HG03342 (cell line): ENCODE measurements around the gene ARIH2.
"Not testable (repeated sequence)": the region's sequence is repeated elsewhere in the genome, so short reads cannot be mapped to it uniquely, and the experiment has no call there.

Experiments
- ATAC-seq: cut with Tn5 transposase; IDR thresholded peaks from one replicate; pipeline ENCODE4 v1.9.1; 2021; ENCODE audit warnings: mild to moderate bottlenecking, moderate library complexity; ENCODE audit not compliant: unreplicated experiment

The ARIH2 gene

GRCh38 chr3:48918388-48919214 is at the start of gene ARIH2:
Gene ARIH2, plus strand, starts transcription at chr3:48918842. Its CDS starts 8,717 bp downstream, at chr3:48927559.
- ATAC-seq: peak; percentile 79

GRCh38 chr3:48877671-48878070 is 41.0 kb upstream of the ARIH2 start:
- ATAC-seq: no peak

GRCh38 chr3:48879307-48879993 is 39.2 kb upstream of the ARIH2 start:
- no peak for ATAC-seq

- ATAC-seq: no peak
Observed at GRCh38 chr3:48879994-48880377, 38.7 kb upstream of the ARIH2 start.

GRCh38 chr3:48881006-48881405 is 37.6 kb upstream of the ARIH2 start:
- ATAC-seq: no peak

GRCh38 chr3:48881652-48882114 is 37.0 kb upstream of the ARIH2 start:
- no peak for ATAC-seq

- no peak for ATAC-seq
Observed at GRCh38 chr3:48885753-48886152, 32.9 kb upstream of the ARIH2 start.

GRCh38 chr3:48891606-48892005 is 27.0 kb upstream of the ARIH2 start:
- ATAC-seq: no peak

GRCh38 chr3:48894516-48894915 is 24.1 kb upstream of the ARIH2 start:
- ATAC-seq: no peak

GRCh38 chr3:48896936-48897335 is 21.7 kb upstream of the ARIH2 start:
- ATAC-seq: no peak

GRCh38 chr3:48897460-48898376 is 20.9 kb upstream of the ARIH2 start:
- ATAC-seq: no peak

GRCh38 chr3:48898383-48899234 is 20.0 kb upstream of the ARIH2 start, which contains the start of gene SLC25A20:
Gene SLC25A20, minus strand, starts transcription at chr3:48898882. Its CDS starts 88 bp downstream, at chr3:48898794.
- ATAC-seq: peak; percentile 90

GRCh38 chr3:48899273-48899672 is 19.4 kb upstream of the ARIH2 start:
- ATAC-seq: no peak

- ATAC-seq: not testable (repeated sequence)
Observed at GRCh38 chr3:48907026-48907425, 11.6 kb upstream of the ARIH2 start.

- ATAC-seq: no peak
Observed at GRCh38 chr3:48915296-48915695, 3.3 kb upstream of the ARIH2 start.

GRCh38 chr3:48919215-48920138 is 835 bp downstream of the ARIH2 start:
- ATAC-seq: no peak

- no peak for ATAC-seq
Observed at GRCh38 chr3:48926425-48927392, 8.1 kb downstream of the ARIH2 start.

- ATAC-seq: no peak
Observed at GRCh38 chr3:48927928-48928327, 9.3 kb downstream of the ARIH2 start.
